ENCODE results near the gene PRPF18. TPM values are rescaled to one million over a fixed set of nuclear protein-coding genes. Genes with fewer than 3 reads are reported as not detected.

The PRPF18 gene
- total RNA-seq, 5 donors from 2014 or later (not counting 1 experiment from before 2014, with no cell fraction given): 24.5 to 28.0 (median 25.9) TPM

GRCh38 chr10:13632884-13633440 is 46.2 kb downstream of the PRPF18 start:
- DNase-seq: no peak
- H3K27me3 Mint-ChIP-seq: no peaks in the 10 kb centered on the region
- H3K4me1 Mint-ChIP-seq: peaks cover 0 to 15% (median 0%) of the 10 kb centered on the region in 3 donors
- no peaks in the 10 kb centered on the region for H3K9me3 ChIP-seq
- H3K4me1 ChIP-seq (ENCODE audit: control insufficient read depth in 1 of 2, extremely low read depth in 1 of 2, insufficient read depth in 2 of 2, low read length in 2 of 2): no peaks in the 10 kb centered on the region
- H3K4me3 Mint-ChIP-seq: no peak overlapping the region
- H3K36me3 ChIP-seq (ENCODE audit: control insufficient read depth in 2 of 2, extremely low read depth in 1 of 2, insufficient read depth in 1 of 2, low read length in 1 of 2): peaks cover 0 to 28% of the 10 kb centered on the region in 2 donors
- ChIA-PET CTCF (no interaction called here), POLR2A (interaction anchor here in 1 of 2 donors (0.5 kb wide), 1 partner anchor 76 kb away, joined by 3 read pairs; no protein-coding TSS in a partner anchor)
- no peak overlapping the region for H3K27ac Mint-ChIP-seq
- H3K36me3 Mint-ChIP-seq: peaks cover 75% of the 10 kb centered on the region
- no peak overlapping the region for H3K27ac ChIP-seq (ENCODE audit: low read length)
- 100% methylated on average over 3 of the region's 5 CpGs for WGBS (ENCODE audit: insufficient coverage)
- no peaks in the 10 kb centered on the region for H3K27me3 ChIP-seq (replicated peaks in 1 of 2; ENCODE audit: control insufficient read depth in 2 of 2, extremely low read depth in 1 of 2, insufficient read depth in 2 of 2, low read length in 1 of 2)
- no peak for ATAC-seq (replicated peaks in 1 of 4)
- H3K9me3 Mint-ChIP-seq: no peaks in the 10 kb centered on the region
- no peak overlapping the region for H3K4me3 ChIP-seq (ENCODE audit: control insufficient read depth in 1 of 2, extremely low read depth in 1 of 2, low read length in 1 of 2)

DNA sequence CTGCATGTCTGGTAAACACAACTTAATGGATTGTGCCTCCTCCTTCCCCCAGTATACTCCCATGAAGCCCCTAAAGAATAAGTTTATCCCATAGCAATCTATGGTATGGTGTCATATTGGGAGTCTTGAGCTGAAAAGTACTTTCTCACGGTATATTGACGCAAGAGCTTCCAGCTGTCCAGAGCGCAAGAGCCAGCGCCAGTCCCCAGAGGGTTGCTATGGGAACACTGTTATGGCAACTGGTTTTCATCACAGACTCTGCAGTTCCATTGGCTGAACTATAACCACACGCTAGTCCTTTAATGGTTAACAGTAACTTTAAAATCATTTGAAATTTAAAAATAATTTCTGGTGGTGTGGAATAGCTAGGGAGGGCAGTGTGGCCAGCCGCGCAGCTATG is 46.9 kb downstream of the PRPF18 start:
- no peak overlapping the region for H3K4me3 ChIP-seq (ENCODE audit: control insufficient read depth in 1 of 2, extremely low read depth in 1 of 2, low read length in 1 of 2)
- no peak overlapping the region for H3K27ac ChIP-seq (ENCODE audit: low read length)
- CTCF ChIA-PET: no interaction called here
- no peak overlapping the region for H3K4me3 Mint-ChIP-seq
- no peaks in the 10 kb centered on the region for H3K27me3 ChIP-seq (replicated peaks in 1 of 2; ENCODE audit: control insufficient read depth in 2 of 2, extremely low read depth in 1 of 2, insufficient read depth in 2 of 2, low read length in 1 of 2)
- WGBS (ENCODE audit: insufficient coverage): 98% methylated on average over 4 of the region's 7 CpGs
- DNase-seq (no peak), ATAC-seq (replicated peaks in 1 of 4) (no peak)
- H3K27me3 Mint-ChIP-seq: no peaks in the 10 kb centered on the region
- H3K9me3 ChIP-seq: no peaks in the 10 kb centered on the region
- no peak overlapping the region for H3K27ac Mint-ChIP-seq
- no peaks in the 10 kb centered on the region for H3K4me1 ChIP-seq (ENCODE audit: control insufficient read depth in 1 of 2, extremely low read depth in 1 of 2, insufficient read depth in 2 of 2, low read length in 2 of 2)
- peaks cover 0 to 13% (median 0%) of the 10 kb centered on the region in 3 donors for H3K4me1 Mint-ChIP-seq
- H3K9me3 Mint-ChIP-seq: no peaks in the 10 kb centered on the region
- H3K36me3 Mint-ChIP-seq: peaks cover 80% of the 10 kb centered on the region
- H3K36me3 ChIP-seq (ENCODE audit: control insufficient read depth in 2 of 2, extremely low read depth in 1 of 2, insufficient read depth in 1 of 2, low read length in 1 of 2): peaks cover 0 to 28% of the 10 kb centered on the region in 2 donors
- POLR2A ChIA-PET: no interaction called here

DNA sequence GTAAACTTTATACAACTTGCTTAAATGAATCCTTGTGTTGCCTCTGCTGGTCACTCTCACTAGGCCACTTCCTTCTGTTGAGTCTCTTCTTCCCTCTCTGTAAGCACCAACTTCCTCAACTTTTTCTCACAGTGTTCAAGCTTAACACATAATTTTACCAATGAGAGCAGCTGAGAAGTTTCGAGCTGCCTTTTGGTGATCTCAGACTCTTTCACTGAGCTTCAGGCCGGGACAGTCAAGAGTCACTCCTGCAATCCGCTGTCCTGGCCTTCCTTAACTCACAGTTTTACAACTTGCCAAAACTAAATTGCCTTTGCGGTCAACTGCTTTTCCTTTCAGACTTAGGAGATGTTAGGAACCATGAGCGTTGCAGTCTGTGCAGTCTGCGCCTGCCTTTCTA is 47.4 kb downstream of the PRPF18 start:
- DNase-seq (no peak), ATAC-seq (replicated peaks in 1 of 4) (no peak)
- H3K27me3 Mint-ChIP-seq: no peaks in the 10 kb centered on the region
- H3K36me3 ChIP-seq (ENCODE audit: control insufficient read depth in 2 of 2, extremely low read depth in 1 of 2, insufficient read depth in 1 of 2, low read length in 1 of 2): peaks cover 0 to 29% of the 10 kb centered on the region in 2 donors
- WGBS (ENCODE audit: insufficient coverage): 92% methylated on average over 4 of the region's 6 CpGs
- no peaks in the 10 kb centered on the region for H3K4me1 ChIP-seq (ENCODE audit: control insufficient read depth in 1 of 2, extremely low read depth in 1 of 2, insufficient read depth in 2 of 2, low read length in 2 of 2)
- H3K36me3 Mint-ChIP-seq: peaks cover 79% of the 10 kb centered on the region
- H3K27ac ChIP-seq (ENCODE audit: low read length): no peak overlapping the region
- no peaks in the 10 kb centered on the region for H3K27me3 ChIP-seq (replicated peaks in 1 of 2; ENCODE audit: control insufficient read depth in 2 of 2, extremely low read depth in 1 of 2, insufficient read depth in 2 of 2, low read length in 1 of 2)
- no peaks in the 10 kb centered on the region for H3K9me3 ChIP-seq
- H3K4me3 ChIP-seq (ENCODE audit: control insufficient read depth in 1 of 2, extremely low read depth in 1 of 2, low read length in 1 of 2): no peak overlapping the region
- CTCF ChIA-PET: no interaction called here
- no peak overlapping the region for H3K4me3 Mint-ChIP-seq
- POLR2A ChIA-PET: no interaction called here
- peaks cover 0 to 10% (median 0%) of the 10 kb centered on the region in 3 donors for H3K4me1 Mint-ChIP-seq
- no peaks in the 10 kb centered on the region for H3K9me3 Mint-ChIP-seq
- no peak overlapping the region for H3K27ac Mint-ChIP-seq

GRCh38 chr10:13636776-13637175 is 50.0 kb downstream of the PRPF18 start:
- peaks cover 79% of the 10 kb centered on the region for H3K36me3 Mint-ChIP-seq
- CTCF ChIA-PET: no interaction called here
- Histone ChIP-seq H3K36me3 (ENCODE audit: control insufficient read depth in 2 of 2, extremely low read depth in 1 of 2, insufficient read depth in 1 of 2, low read length in 1 of 2) (peaks cover 0 to 26% of the 10 kb centered on the region in 2 donors), H3K4me1 (ENCODE audit: control insufficient read depth in 1 of 2, extremely low read depth in 1 of 2, insufficient read depth in 2 of 2, low read length in 2 of 2) (no peaks in the 10 kb centered on the region), H3K4me3 (ENCODE audit: control insufficient read depth in 1 of 2, extremely low read depth in 1 of 2, low read length in 1 of 2) (no peak overlapping the region), H3K27ac (ENCODE audit: low read length) (no peak overlapping the region), H3K9me3 (peaks cover 2% of the 10 kb centered on the region), H3K27me3 (replicated peaks in 1 of 2; ENCODE audit: control insufficient read depth in 2 of 2, extremely low read depth in 1 of 2, insufficient read depth in 2 of 2, low read length in 1 of 2) (no peaks in the 10 kb centered on the region)
- POLR2A ChIA-PET: no interaction called here
- H3K27ac Mint-ChIP-seq: no peak overlapping the region
- DNase-seq (no peak), ATAC-seq (replicated peaks in 1 of 4) (no peak)
- H3K4me3 Mint-ChIP-seq: no peak overlapping the region
- peaks cover 0 to 10% (median 0%) of the 10 kb centered on the region in 3 donors for H3K4me1 Mint-ChIP-seq
- no peaks in the 10 kb centered on the region for H3K27me3 Mint-ChIP-seq
- peaks cover 15 to 17% (median 16%) of the 10 kb centered on the region in 3 donors for H3K9me3 Mint-ChIP-seq
- 100% methylated on average over 2 of the region's 4 CpGs for WGBS (ENCODE audit: insufficient coverage)

DNA sequence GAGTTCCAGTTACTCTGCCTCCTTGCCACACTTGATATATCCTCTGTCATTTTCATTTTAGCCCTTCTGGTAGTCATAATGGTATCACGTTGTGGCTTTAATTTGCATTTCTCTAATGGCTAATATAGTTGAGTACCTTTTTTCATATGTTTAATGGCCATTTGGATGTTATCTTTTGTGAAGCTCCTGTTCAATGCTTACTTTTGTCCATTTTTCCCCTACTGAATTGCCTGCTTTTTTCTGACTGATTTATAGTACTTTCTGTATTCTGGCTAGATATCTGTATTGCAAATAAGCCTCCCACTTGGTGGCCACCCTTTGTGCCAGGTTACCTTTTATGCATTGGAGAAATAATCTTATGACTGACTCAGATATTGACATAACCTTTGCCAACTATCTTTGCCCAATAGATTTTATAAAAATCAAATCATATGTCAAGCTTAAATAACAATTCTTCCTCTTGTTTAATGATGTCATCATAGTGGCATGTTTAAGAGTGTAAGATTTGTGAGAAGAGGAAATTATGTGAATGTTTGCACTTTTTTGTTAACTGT is 50.6 kb downstream of the PRPF18 start:
- Mint-ChIP-seq H3K9me3 (peaks cover 20 to 23% (median 22%) of the 10 kb centered on the region in 3 donors), H3K27ac (no peak overlapping the region), H3K4me1 (peaks cover 0 to 10% (median 0%) of the 10 kb centered on the region in 3 donors), H3K27me3 (no peaks in the 10 kb centered on the region), H3K36me3 (peaks cover 84% of the 10 kb centered on the region), H3K4me3 (no peak overlapping the region)
- Histone ChIP-seq H3K36me3 (ENCODE audit: control insufficient read depth in 2 of 2, extremely low read depth in 1 of 2, insufficient read depth in 1 of 2, low read length in 1 of 2) (peaks cover 0 to 31% of the 10 kb centered on the region in 2 donors), H3K4me1 (ENCODE audit: control insufficient read depth in 1 of 2, extremely low read depth in 1 of 2, insufficient read depth in 2 of 2, low read length in 2 of 2) (no peaks in the 10 kb centered on the region), H3K4me3 (ENCODE audit: control insufficient read depth in 1 of 2, extremely low read depth in 1 of 2, low read length in 1 of 2) (no peak overlapping the region), H3K9me3 (peaks cover 2% of the 10 kb centered on the region), H3K27me3 (replicated peaks in 1 of 2; ENCODE audit: control insufficient read depth in 2 of 2, extremely low read depth in 1 of 2, insufficient read depth in 2 of 2, low read length in 1 of 2) (no peaks in the 10 kb centered on the region), H3K27ac (ENCODE audit: low read length) (no peak overlapping the region)
- DNase-seq (no peak), ATAC-seq (replicated peaks in 1 of 4) (no peak)
- WGBS (ENCODE audit: insufficient coverage): no CpG with 5 or more reads among the region's 1 CpG
- CTCF ChIA-PET: no interaction called here
- POLR2A ChIA-PET: interaction anchor here (0.6 to 0.7 kb wide), 3 partner anchors 278 to 1179 kb away, joined by 3 to 16 read pairs (median 4); no protein-coding TSS in a partner anchor

GRCh38 chr10:13637894-13638293 is 51.1 kb downstream of the PRPF18 start:
- H3K27me3 Mint-ChIP-seq: no peaks in the 10 kb centered on the region
- H3K4me3 Mint-ChIP-seq: no peak overlapping the region
- Histone ChIP-seq H3K27me3 (replicated peaks in 1 of 2; ENCODE audit: control insufficient read depth in 2 of 2, extremely low read depth in 1 of 2, insufficient read depth in 2 of 2, low read length in 1 of 2) (no peaks in the 10 kb centered on the region), H3K36me3 (ENCODE audit: control insufficient read depth in 2 of 2, extremely low read depth in 1 of 2, insufficient read depth in 1 of 2, low read length in 1 of 2) (peaks cover 0 to 29% of the 10 kb centered on the region in 2 donors), H3K4me3 (ENCODE audit: control insufficient read depth in 1 of 2, extremely low read depth in 1 of 2, low read length in 1 of 2) (no peak overlapping the region), H3K27ac (ENCODE audit: low read length) (no peak overlapping the region), H3K9me3 (peaks cover 2% of the 10 kb centered on the region), H3K4me1 (ENCODE audit: control insufficient read depth in 1 of 2, extremely low read depth in 1 of 2, insufficient read depth in 2 of 2, low read length in 2 of 2) (no peaks in the 10 kb centered on the region)
- ChIA-PET POLR2A (interaction anchor here (0.6 to 0.7 kb wide), 3 partner anchors 278 to 1180 kb away, joined by 3 to 16 read pairs (median 4); no protein-coding TSS in a partner anchor), CTCF (no interaction called here)
- H3K9me3 Mint-ChIP-seq: peaks cover 25 to 28% (median 26%) of the 10 kb centered on the region in 3 donors
- peaks cover 0 to 10% (median 0%) of the 10 kb centered on the region in 3 donors for H3K4me1 Mint-ChIP-seq
- ATAC-seq (replicated peaks in 1 of 4) (no peak), DNase-seq (no peak)
- 95% methylated on average over 3 of the region's 5 CpGs for WGBS (ENCODE audit: insufficient coverage)
- H3K27ac Mint-ChIP-seq: no peak overlapping the region
- H3K36me3 Mint-ChIP-seq: peaks cover 86% of the 10 kb centered on the region

All from T-cell (primary cell).